Progenitor cell of endocrine pancreas (in vitro differentiated cells): Measurements from ENCODE around the gene NHLRC1. TPM values are rescaled to one million over a fixed set of nuclear protein-coding genes. Genes with fewer than 3 reads are reported as not detected.
"Not testable (repeated sequence)": the region's sequence is repeated elsewhere in the genome, so short reads cannot be mapped to it uniquely, and the experiment has no call there.

ENCODE experiments used
- DNase-seq: peaks from one replicate; pipeline ENCODE4 v3.0.0; 2021; ENCODE audit warnings: low spot score; ENCODE audit not compliant: unreplicated experiment
- H3K27ac Mint-ChIP-seq: 2 replicates; pipeline ENCODE4 v1.8.0; 2021; ENCODE audit warnings: mild to moderate bottlenecking, moderate library complexity, mixed read lengths
- H3K27me3 Mint-ChIP-seq: 2 replicates; pipeline ENCODE4 v1.8.0; 2021; ENCODE audit warnings: mixed read lengths
- H3K36me3 Mint-ChIP-seq: 2 replicates; pipeline ENCODE4 v1.8.0; 2022; ENCODE audit warnings: mixed read lengths; ENCODE audit not compliant: insufficient read depth
- H3K4me1 Mint-ChIP-seq: 2 replicates; pipeline ENCODE4 v1.8.0; 2021; ENCODE audit warnings: low read depth, mixed read lengths
- H3K4me3 Mint-ChIP-seq: 2 replicates; pipeline ENCODE4 v1.8.0; 2021; ENCODE audit warnings: low read depth, mild to moderate bottlenecking, moderate library complexity, mixed read lengths
- H3K9me3 Mint-ChIP-seq: 2 replicates; pipeline ENCODE4 v1.8.0; 2021; ENCODE audit warnings: low read depth, mixed read lengths
- CTCF ChIP-seq: fragments of 200-600 bp; sonication (generic); IDR thresholded peaks from one replicate; pipeline ENCODE4 v1.5.0; 2021; ENCODE audit warnings: antibody characterized with exemption, mild to moderate bottlenecking; ENCODE audit not compliant: unreplicated experiment
- total RNA-seq: library from RNA; stranded (reverse); gene quantifications from 2 replicates; pipeline ENCODE4 v1.2.1, GENCODE V29; 2021

NHLRC1 gene
- total RNA-seq, 1 donor from 2014 or later: 0.65 TPM

GRCh38 chr6:18154507-18155149, 32.2 kb upstream of the NHLRC1 start, which contains the start of gene TPMT:
Gene TPMT (minus strand): TSS chr6:18155077. CDS start chr6:18149127, 5,950 bp downstream.
- H3K27ac Mint-ChIP-seq: peak within 1 kb of the TSS; percentile 99
- peak within 1 kb of the TSS; percentile 98 for H3K4me3 Mint-ChIP-seq
- H3K9me3 Mint-ChIP-seq: no peaks in the 10 kb centered on the region
- peaks cover 23% of the 10 kb centered on the region for H3K4me1 Mint-ChIP-seq
- no peak for DNase-seq
- H3K36me3 Mint-ChIP-seq: no peaks in the 10 kb centered on the region
- TF ChIP-seq CTCF: no peak
- no peaks in the 10 kb centered on the region for H3K27me3 Mint-ChIP-seq

GRCh38 chr6:18153311-18153703, 30.8 kb upstream of the NHLRC1 start:
- Mint-ChIP-seq H3K9me3 (no peaks in the 10 kb centered on the region), H3K27ac (peak overlapping the region; percentile 77), H3K4me1 (peaks cover 23% of the 10 kb centered on the region), H3K4me3 (no peak overlapping the region), H3K27me3 (no peaks in the 10 kb centered on the region), H3K36me3 (peaks cover 1% of the 10 kb centered on the region)
- DNase-seq: no peak
- TF ChIP-seq CTCF: no peak

GRCh38 chr6:18151801-18152200, 29.3 kb upstream of the NHLRC1 start:
- no peak for TF ChIP-seq CTCF
- no peak overlapping the region for H3K27ac Mint-ChIP-seq

GRCh38 chr6:18151391-18151790, 28.9 kb upstream of the NHLRC1 start:
- H3K4me3 Mint-ChIP-seq, H3K27ac Mint-ChIP-seq, H3K9me3 Mint-ChIP-seq, DNase-seq, H3K36me3 Mint-ChIP-seq, H3K27me3 Mint-ChIP-seq: not testable (repeated sequence)
- peaks cover 23% of the 10 kb centered on the region for H3K4me1 Mint-ChIP-seq

More at GRCh38 chr6:18151801-18152200, 29.3 kb upstream of the NHLRC1 start:
- Mint-ChIP-seq H3K36me3 (peaks cover 3% of the 10 kb centered on the region), H3K27me3 (no peaks in the 10 kb centered on the region), H3K4me3 (no peak overlapping the region), H3K4me1 (peaks cover 23% of the 10 kb centered on the region), H3K9me3 (no peaks in the 10 kb centered on the region)
- DNase-seq: no peak

- H3K27me3 Mint-ChIP-seq: no peaks in the 10 kb centered on the region
- H3K9me3 Mint-ChIP-seq: no peaks in the 10 kb centered on the region
- no peak for DNase-seq
- no peak overlapping the region for H3K27ac Mint-ChIP-seq
- no peak overlapping the region for H3K4me3 Mint-ChIP-seq
- TF ChIP-seq CTCF: no peak
- peaks cover 11% of the 10 kb centered on the region for H3K4me1 Mint-ChIP-seq
- peaks cover 3% of the 10 kb centered on the region for H3K36me3 Mint-ChIP-seq
Observed at GRCh38 chr6:18148304-18149025, 26.0 kb upstream of the NHLRC1 start.
